Fibroblast of villous mesenchyme (primary cell): Measurements from ENCODE around the gene SLC28A1. TPM values are rescaled to one million over a fixed set of nuclear protein-coding genes. Genes with fewer than 3 reads are reported as not detected.
"Not testable (repeated sequence)": the region's sequence is repeated elsewhere in the genome, so short reads cannot be mapped to it uniquely, and the experiment has no call there.

Source experiments
- DNase-seq: peaks from one replicate; pipeline ENCODE4 v3.0.0-alpha.2; 2010; ENCODE audit warnings: low read depth
- H3K4me3 ChIP-seq: 2 replicates; pipeline ENCODE4 v1.5.1; 2011; ENCODE audit warnings: low read depth, mild to moderate bottlenecking, low read length
- total RNA-seq: library from RNA; depleted of rRNA; stranded (reverse); fragments of >200 nt; gene quantifications from 2 replicates; pipeline ENCODE4 v1.2.3, GENCODE V29; 2012
- TF ChIP-seq, protein P1 (sequence below): IDR thresholded peaks from 2 replicates; pipeline ENCODE4 v1.5.1; 2012; ENCODE audit warnings: low read depth, mild to moderate bottlenecking, low read length; ENCODE audit not compliant: insufficient read depth

Gene SLC28A1
- total RNA-seq, 1 donor: not detected

- TF ChIP-seq, protein P1, sequence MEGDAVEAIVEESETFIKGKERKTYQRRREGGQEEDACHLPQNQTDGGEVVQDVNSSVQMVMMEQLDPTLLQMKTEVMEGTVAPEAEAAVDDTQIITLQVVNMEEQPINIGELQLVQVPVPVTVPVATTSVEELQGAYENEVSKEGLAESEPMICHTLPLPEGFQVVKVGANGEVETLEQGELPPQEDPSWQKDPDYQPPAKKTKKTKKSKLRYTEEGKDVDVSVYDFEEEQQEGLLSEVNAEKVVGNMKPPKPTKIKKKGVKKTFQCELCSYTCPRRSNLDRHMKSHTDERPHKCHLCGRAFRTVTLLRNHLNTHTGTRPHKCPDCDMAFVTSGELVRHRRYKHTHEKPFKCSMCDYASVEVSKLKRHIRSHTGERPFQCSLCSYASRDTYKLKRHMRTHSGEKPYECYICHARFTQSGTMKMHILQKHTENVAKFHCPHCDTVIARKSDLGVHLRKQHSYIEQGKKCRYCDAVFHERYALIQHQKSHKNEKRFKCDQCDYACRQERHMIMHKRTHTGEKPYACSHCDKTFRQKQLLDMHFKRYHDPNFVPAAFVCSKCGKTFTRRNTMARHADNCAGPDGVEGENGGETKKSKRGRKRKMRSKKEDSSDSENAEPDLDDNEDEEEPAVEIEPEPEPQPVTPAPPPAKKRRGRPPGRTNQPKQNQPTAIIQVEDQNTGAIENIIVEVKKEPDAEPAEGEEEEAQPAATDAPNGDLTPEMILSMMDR: no peak
- no peak for DNase-seq
- H3K4me3 ChIP-seq: peak overlapping the region; percentile 90
Measured at GRCh38 chr15:84983711-84984110, 99.2 kb downstream of the SLC28A1 start.

DNA sequence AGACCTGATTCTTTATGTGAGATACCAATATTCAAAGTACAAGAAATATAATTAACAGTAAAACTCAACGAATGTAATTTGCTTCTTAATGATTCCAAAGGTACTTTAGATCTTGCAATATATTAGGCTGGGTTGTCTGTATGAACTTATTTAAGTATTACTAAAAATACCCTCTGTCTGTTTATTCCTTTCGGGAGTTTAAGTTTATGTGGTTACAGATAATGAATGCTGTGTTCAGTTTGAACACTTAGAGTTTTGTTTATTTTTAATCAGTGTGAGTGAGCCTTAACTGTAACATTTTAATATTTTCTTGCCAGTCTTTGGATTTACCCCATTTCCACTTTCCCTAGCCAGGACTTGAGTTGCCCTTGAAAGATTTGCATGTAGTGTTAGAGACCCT, 100.7 kb downstream of the SLC28A1 start:
- TF ChIP-seq, protein P1: no peak

GRCh38 chr15:84987351-84987750, 102.9 kb downstream of the SLC28A1 start:
- not testable (repeated sequence) for DNase-seq, H3K4me3 ChIP-seq

More for the DNA sequence above, 100.7 kb downstream of the SLC28A1 start:
- no peak overlapping the region for H3K4me3 ChIP-seq
- no peak for DNase-seq

DNA sequence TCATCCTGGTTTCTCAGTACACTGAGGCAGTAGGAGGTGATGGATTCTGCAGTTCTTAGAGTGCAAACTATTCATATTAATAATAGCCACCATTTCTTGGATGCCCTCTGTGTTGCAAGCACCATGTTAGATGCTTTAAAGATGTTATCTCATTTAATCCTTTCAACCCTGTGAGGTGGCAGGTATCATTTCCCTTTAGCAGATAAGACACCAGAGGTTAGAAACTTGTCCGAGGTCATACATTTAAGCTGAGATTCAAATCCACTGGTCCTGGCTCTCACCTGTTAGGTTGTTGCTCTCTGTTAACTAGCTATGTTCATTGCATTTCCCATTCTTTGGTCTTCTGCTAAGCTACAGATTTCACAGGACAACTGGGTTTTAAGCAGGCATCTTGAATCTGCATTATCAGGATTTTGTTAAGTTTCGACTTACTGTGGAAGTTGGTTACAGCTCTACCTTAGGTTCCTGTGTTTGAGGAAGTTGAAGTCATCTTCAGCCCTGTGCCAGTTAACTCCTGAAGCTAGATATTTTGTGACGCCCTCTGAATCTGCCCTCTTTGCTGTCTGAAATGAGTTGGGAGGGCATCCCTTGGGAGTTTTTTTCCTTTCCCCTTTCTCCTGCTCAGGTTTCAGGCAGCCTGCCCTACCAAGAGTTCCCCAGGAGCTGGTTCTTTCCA, 103.6 kb downstream of the SLC28A1 start:
- no peak overlapping the region for H3K4me3 ChIP-seq
- DNase-seq: no peak
- TF ChIP-seq, protein P1: no peak

GRCh38 chr15:84988909-84989644, 104.6 kb downstream of the SLC28A1 start:
- TF ChIP-seq, protein P1: no peak
- no peak for DNase-seq
- H3K4me3 ChIP-seq: no peak overlapping the region

GRCh38 chr15:84990507-84990906, 106.0 kb downstream of the SLC28A1 start:
- DNase-seq: no peak
- H3K4me3 ChIP-seq: no peak overlapping the region
- TF ChIP-seq, protein P1: no peak

DNA sequence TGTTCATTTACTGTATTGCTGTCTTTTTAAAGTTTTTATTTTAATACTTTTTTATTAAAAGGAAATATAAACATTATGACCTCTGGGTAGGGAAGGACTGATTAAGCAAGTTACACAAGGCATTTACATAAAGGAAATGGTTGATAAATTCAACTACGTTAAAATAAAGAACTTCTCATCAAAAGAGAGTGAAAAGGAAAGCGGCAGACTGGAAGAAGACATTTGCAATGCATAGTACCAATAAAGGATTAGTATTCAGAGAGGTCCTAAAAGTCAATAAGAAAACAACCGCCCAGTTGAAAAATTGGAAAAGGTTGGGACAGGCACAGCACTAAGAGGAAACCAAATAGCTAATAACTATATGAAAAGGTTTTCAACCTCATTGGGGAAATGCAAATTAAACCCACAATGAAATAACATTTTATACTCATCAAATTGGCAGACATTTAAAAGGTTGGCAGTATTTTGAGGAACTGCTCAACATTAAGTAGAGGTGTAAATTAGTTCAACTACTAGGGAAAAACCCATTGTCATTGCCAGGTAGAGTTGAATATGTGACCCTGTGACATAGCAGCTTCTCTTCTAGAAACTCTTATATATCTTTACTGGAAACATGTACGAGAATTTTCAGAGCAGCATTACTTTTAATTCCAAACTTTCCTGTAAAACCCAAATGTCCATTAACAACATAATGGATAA, 106.7 kb downstream of the SLC28A1 start:
- TF ChIP-seq, protein P1: no peak
- no peak for DNase-seq

More for the DNA sequence above, 106.7 kb downstream of the SLC28A1 start:
- H3K4me3 ChIP-seq: no peak overlapping the region
